IPS-18a (cell line): ENCODE results near the gene CDH13.

Source experiments
- H3K27ac ChIP-seq: one replicate; pipeline ENCODE4 v1.5.1; 2013; ENCODE audit warnings: low read length
- H3K27me3 ChIP-seq: one replicate; pipeline ENCODE4 v1.6.1; 2013; ENCODE audit warnings: mild to moderate bottlenecking, low read length; ENCODE audit not compliant: control insufficient read depth, insufficient read depth
- H3K36me3 ChIP-seq: one replicate; pipeline ENCODE4 v1.6.1; 2013; ENCODE audit warnings: low read depth, low read length; ENCODE audit not compliant: control insufficient read depth
- H3K4me1 ChIP-seq: one replicate; pipeline ENCODE4 v1.6.1; 2013; ENCODE audit warnings: low read depth, low read length; ENCODE audit not compliant: control insufficient read depth
- H3K4me3 ChIP-seq: one replicate; pipeline ENCODE4 v1.5.1; 2013; ENCODE audit warnings: low read length
- H3K9ac ChIP-seq: one replicate; pipeline ENCODE4 v1.6.1; 2013; ENCODE audit warnings: mild to moderate bottlenecking, low read length, moderate library complexity
- H3K9me3 ChIP-seq: one replicate; pipeline ENCODE4 v1.6.1; 2013; ENCODE audit warnings: low read depth, low read length; ENCODE audit not compliant: control insufficient read depth

The CDH13 gene

DNA sequence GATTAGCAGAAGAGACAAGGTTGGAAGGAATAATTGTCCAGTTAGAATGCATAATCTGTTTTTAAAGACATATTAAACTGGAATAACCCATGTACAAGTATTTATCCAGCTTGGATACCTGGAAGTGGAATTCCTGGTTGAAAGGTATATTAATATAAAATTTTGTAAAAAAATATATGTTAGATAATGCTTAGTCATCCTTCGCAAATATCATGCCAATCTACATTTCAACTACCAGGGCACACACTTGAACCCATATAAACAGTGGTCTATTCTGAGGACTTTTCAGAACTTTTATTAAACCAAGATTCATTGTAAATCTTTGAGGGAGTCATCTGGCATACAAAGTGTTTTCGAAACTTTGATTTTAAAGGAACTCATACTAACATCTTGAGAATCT, 911.9 kb downstream of the CDH13 start:
- Histone ChIP-seq H3K4me3 (no peak overlapping the region), H3K9me3 (no peaks in the 10 kb centered on the region), H3K27me3 (no peaks in the 10 kb centered on the region), H3K9ac (no peak overlapping the region), H3K27ac (no peak overlapping the region), H3K4me1 (no peaks in the 10 kb centered on the region), H3K36me3 (no peaks in the 10 kb centered on the region)

DNA sequence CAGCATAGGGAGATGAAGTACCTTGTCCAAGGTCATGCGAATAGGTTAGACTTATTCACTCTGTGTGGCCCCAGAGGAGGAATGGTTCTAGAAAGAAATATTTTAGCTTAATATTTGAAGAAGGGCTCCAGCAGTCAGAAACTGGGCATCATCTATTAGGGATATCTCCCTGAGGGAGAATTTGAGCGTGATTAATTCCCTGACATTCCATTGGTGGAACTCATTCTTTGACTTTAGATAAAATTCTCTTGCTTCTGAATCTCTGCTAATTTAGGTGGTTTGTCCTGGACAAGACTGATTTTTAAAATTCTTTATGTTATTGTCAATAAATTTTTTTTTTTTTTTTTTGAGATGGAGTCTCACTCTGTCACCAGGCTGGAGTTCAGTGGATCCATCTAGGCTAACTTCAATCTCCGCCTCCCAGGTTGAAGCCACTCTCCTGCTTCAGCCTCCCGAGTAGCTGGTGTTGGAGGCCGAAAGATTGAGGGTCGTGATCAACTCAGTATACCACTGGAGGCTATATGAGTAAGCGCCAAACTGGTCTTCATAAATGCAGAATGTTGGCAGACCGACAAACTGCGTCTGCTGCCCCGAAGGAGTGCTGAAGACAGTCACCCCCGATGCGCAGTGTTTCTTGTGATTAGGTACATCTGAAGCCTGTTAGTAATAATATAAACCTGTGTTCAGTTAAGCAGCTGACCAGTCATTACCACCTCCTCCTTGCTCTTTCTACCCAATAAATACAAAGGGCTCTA, 913.1 kb downstream of the CDH13 start:
- no peak overlapping the region for H3K27ac ChIP-seq

DNA sequence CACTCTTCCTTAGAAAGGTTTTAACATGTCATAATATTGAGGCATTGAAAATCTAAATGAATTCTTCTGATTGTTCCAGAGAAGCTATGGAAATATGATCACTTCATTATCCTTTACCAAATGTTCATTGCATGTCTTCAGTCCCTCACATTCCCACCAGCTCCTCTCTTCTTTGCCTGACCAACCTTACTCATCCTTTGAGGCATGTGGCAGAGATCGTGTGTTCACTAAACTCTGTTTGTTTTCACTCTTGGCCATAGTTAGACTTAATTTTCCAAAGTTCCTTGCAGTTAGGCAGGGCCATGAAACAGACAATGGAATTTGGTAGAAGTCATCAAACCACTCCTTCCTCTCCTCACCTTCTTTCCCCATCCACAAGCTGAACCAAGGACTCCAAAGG, 914.5 kb downstream of the CDH13 start:
- no peaks in the 10 kb centered on the region for H3K36me3 ChIP-seq
- no peaks in the 10 kb centered on the region for H3K27me3 ChIP-seq
- no peak overlapping the region for H3K27ac ChIP-seq
- no peaks in the 10 kb centered on the region for H3K9me3 ChIP-seq
- H3K4me3 ChIP-seq = no peak overlapping the region
- H3K9ac ChIP-seq = no peak overlapping the region
- no peaks in the 10 kb centered on the region for H3K4me1 ChIP-seq

More for the DNA sequence above, 913.1 kb downstream of the CDH13 start:
- Histone ChIP-seq H3K27me3 (no peaks in the 10 kb centered on the region), H3K9me3 (no peaks in the 10 kb centered on the region), H3K9ac (no peak overlapping the region), H3K36me3 (no peaks in the 10 kb centered on the region), H3K4me1 (no peaks in the 10 kb centered on the region), H3K4me3 (no peak overlapping the region)

DNA sequence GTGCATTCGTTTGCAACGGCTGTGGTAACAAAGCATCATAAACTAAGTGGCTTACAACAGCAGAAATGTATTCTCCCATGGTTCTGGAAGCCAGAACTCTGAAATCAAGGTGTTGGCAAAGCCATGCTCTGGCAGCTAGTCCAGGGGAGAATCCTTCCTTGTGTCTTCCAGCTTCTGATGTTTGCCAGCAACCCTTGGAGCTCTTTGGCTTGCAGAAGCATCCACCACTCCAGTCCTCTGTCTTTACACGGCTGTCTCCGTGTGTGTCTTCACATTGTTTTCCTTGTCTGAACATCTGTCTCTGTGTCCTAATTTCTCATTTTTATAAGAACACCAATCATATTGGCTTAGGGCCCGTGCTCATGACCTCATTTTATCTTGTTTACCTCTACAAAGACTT, 915.7 kb downstream of the CDH13 start:
- Histone ChIP-seq H3K4me3 (no peak overlapping the region), H3K36me3 (no peaks in the 10 kb centered on the region), H3K4me1 (no peaks in the 10 kb centered on the region), H3K27me3 (no peaks in the 10 kb centered on the region), H3K9ac (no peak overlapping the region), H3K27ac (no peak overlapping the region), H3K9me3 (no peaks in the 10 kb centered on the region)

DNA sequence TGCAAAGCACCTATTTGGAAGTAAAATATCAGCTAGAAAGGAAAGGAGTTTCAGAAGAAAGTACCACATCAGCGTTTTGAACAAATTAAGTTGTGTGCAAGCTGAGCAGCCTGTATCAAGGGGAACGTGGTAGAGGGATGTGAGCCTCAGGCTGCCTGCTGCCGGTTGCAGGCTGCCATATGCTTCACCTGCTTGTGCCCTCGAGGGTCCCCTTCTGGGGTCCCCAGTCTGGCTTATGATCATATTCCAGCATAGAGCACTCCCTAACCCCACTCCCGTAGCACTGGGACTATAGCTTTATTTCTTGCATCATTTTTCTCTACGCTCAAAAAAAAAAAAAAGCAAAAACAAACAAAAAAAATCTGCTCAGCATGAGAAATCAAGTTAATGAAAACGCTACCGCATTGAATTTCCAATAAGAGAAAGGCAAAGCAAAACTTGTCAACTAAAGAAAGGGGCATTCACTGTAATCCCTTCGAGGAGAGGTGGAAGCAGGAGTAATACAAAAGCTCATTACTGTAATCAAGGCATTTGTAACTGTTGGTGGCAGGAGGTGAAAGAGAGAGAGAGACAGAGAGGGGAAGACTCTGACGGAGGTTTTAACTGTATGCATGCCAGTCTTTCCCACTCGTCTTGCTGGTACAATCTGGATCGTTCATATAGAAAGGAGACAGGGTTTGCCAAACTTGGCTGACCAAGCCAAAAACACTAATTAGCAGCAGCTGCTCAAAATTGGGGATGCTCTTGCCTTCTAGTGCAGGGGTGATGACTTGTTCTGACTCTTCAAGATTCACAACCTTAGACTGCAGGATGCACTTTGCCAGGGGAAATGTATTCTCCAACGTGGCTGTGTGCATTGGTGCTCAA, 922.8 kb downstream of the CDH13 start:
- no peak overlapping the region for H3K4me3 ChIP-seq
- H3K9ac ChIP-seq = no peak overlapping the region
- no peaks in the 10 kb centered on the region for H3K36me3 ChIP-seq
- no peaks in the 10 kb centered on the region for H3K4me1 ChIP-seq
- H3K9me3 ChIP-seq = no peaks in the 10 kb centered on the region
- no peak overlapping the region for H3K27ac ChIP-seq
- no peaks in the 10 kb centered on the region for H3K27me3 ChIP-seq

DNA sequence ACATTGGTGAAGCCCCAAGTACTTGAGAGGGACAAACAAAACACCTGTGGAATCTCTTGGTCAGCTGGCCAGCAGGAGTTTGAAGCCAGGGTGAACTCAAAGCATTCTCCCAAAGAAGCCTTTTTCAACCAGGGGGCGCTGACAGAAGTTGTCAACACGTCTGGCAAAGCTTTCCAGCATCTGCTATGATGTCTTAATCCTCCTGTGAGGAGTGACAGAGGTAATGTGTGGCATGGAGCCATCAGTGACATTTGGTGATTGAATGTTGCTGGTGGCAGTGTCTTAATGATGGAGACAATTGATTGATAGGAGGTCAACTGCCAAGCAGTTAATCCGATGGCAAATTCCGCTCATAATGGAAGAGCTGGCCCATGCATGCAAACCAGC, 923.4 kb downstream of the CDH13 start:
- no peak overlapping the region for H3K4me3 ChIP-seq
- no peak overlapping the region for H3K27ac ChIP-seq
- H3K36me3 ChIP-seq = no peaks in the 10 kb centered on the region
- no peaks in the 10 kb centered on the region for H3K9me3 ChIP-seq
- H3K4me1 ChIP-seq = no peaks in the 10 kb centered on the region
- no peaks in the 10 kb centered on the region for H3K27me3 ChIP-seq
- no peak overlapping the region for H3K9ac ChIP-seq

DNA sequence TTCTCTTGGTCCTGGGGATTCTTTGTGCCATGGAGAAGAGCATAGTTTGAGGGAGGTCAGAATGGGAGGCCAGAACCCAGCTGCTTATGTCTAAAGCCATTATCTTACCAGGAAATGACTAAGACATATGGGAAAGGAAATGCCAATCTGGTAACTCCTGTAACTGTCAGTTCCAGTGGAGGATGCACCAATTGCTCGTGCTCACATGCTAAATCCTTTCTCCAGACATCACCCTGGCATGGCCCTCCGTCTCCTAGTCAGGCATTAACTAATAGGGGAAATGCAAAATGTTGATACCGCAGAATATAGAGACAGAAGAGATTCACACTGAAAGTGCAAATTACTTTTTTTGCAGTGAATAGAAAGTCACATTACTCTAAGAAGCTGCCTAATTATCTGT, 925.5 kb downstream of the CDH13 start:
- Histone ChIP-seq H3K27ac (no peak overlapping the region), H3K27me3 (no peaks in the 10 kb centered on the region), H3K4me1 (no peaks in the 10 kb centered on the region), H3K4me3 (no peak overlapping the region), H3K9me3 (no peaks in the 10 kb centered on the region), H3K36me3 (no peaks in the 10 kb centered on the region), H3K9ac (no peak overlapping the region)

DNA sequence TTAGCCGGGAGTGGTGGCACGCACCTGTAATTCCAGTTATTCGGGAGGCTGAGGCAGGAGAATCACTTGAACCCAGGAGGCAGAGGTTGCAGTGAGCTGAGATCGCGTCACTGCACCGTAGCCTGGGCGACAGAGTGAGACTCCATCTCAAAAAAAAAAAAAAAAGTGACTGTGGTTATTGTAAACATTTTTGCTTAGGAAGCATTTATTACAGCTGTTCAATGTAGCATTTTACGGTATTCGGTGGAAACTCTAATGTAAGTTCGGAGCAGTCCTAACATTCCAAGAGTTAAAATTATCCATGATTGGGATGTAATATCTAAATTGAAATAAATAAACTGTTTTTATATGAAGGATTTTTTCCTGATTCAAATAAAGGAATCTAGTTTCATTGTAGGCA, 926.2 kb downstream of the CDH13 start:
- Histone ChIP-seq H3K4me3 (no peak overlapping the region), H3K4me1 (no peaks in the 10 kb centered on the region), H3K27me3 (no peaks in the 10 kb centered on the region), H3K36me3 (no peaks in the 10 kb centered on the region), H3K9me3 (no peaks in the 10 kb centered on the region), H3K9ac (no peak overlapping the region), H3K27ac (no peak overlapping the region)

DNA sequence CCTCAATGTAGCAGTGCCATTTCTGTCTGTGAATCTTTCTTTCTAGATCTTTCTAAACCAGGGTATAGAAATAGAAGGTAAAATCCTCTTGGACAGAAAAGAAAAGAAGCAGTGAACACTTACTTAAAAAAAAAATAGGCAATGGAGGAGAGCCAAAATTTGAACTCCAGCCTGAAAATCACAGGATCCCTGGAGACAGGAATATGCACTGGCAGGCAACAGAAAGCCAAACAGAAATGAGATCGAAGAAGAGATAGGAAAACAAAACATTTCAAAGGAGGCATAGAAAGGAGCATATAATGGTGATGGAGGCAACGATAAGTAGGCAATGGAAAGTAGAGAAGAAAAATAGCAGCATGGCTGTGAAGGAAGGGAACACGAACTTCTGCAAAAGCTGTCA, 927.3 kb downstream of the CDH13 start:
- H3K36me3 ChIP-seq = no peaks in the 10 kb centered on the region
- H3K4me3 ChIP-seq = no peak overlapping the region
- H3K9ac ChIP-seq = no peak overlapping the region
- no peak overlapping the region for H3K27ac ChIP-seq
- H3K27me3 ChIP-seq = no peaks in the 10 kb centered on the region
- no peaks in the 10 kb centered on the region for H3K4me1 ChIP-seq
- no peaks in the 10 kb centered on the region for H3K9me3 ChIP-seq

DNA sequence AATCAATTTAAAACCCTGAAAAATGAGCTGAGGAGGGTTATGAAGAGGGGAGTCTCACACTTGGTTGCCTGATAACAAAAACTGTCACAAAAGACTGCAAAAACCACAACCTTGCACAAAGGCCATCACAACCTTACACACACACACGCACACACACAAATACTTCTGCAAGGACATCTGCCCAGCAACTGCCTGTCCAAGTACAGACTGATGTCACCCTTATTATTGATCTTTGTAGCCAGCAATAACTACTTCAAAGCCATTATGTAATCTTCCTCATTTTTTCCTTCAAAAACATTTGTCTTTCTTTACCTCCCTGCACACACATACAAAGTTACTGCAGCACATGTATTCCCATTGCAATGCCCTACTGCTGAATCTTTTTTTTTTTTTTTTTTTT, 927.8 kb downstream of the CDH13 start:
- no peaks in the 10 kb centered on the region for H3K36me3 ChIP-seq
- no peaks in the 10 kb centered on the region for H3K9me3 ChIP-seq
- H3K27me3 ChIP-seq = no peaks in the 10 kb centered on the region
- no peak overlapping the region for H3K27ac ChIP-seq
- H3K9ac ChIP-seq = no peak overlapping the region
- no peak overlapping the region for H3K4me3 ChIP-seq
- no peaks in the 10 kb centered on the region for H3K4me1 ChIP-seq

DNA sequence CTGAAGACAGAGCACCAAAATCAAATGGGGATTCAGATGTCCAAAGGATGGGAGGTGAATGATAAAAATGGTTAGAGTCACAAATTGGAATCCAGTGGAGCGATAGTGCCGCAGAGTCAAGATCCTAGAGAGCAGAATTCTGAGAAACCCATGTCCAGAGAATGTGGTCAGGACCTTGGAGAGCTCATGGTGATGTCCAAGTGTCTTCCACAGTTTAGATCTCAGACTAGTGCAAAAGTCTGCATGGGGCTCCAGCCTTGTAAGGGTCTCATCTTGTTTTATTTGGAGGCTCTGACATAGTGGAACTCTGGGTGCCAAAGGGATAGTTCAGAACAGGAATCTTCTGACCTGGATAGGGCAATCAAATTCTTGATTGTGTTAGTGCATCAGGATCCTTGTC, 935.1 kb downstream of the CDH13 start:
- no peaks in the 10 kb centered on the region for H3K9me3 ChIP-seq
- no peak overlapping the region for H3K9ac ChIP-seq
- no peak overlapping the region for H3K4me3 ChIP-seq
- H3K27me3 ChIP-seq = no peaks in the 10 kb centered on the region
- no peaks in the 10 kb centered on the region for H3K4me1 ChIP-seq
- H3K36me3 ChIP-seq = no peaks in the 10 kb centered on the region
- no peak overlapping the region for H3K27ac ChIP-seq

DNA sequence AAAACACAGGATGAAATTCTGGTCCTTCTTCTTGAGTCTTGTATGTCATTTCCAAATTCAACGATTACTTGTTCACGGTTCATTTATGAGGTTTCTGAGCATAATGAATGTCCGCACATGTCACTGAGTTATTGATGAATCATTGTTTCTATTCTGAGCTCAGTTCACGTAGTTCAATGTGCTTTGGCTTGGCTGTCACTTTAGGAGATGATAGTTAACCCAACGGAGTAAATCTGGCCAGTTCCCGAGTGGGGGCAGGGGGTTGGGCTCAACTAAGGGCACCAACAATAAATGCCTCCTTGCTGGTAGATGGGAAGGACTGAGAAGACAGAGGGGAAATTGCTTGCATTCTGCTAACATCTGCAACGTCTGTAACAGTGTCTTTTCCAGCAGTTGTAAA, 941.6 kb downstream of the CDH13 start:
- Histone ChIP-seq H3K27ac (no peak overlapping the region), H3K36me3 (no peaks in the 10 kb centered on the region), H3K9ac (no peak overlapping the region), H3K4me3 (no peak overlapping the region), H3K27me3 (no peaks in the 10 kb centered on the region), H3K9me3 (no peaks in the 10 kb centered on the region), H3K4me1 (no peaks in the 10 kb centered on the region)
